WERI-Rb-1 (cell line): Measurements from ENCODE around the gene FAM184B.

ENCODE experiments used
- DNase-seq: peaks from one replicate; pipeline ENCODE4 v3.0.0-alpha.2; 2020
- H3K27ac ChIP-seq: fragments of 250-450 bp; sonication (Bioruptor Pico); 2 replicates; pipeline ENCODE4 v1.5.1; 2020; ENCODE audit warnings: mild to moderate bottlenecking, moderate library complexity
- H3K27me3 ChIP-seq: fragments of 250-450 bp; sonication (Bioruptor Pico); 2 replicates; pipeline ENCODE4 v1.5.1; 2021; ENCODE audit warnings: mild to moderate bottlenecking, low read depth, moderate library complexity; ENCODE audit not compliant: insufficient read depth, severe bottlenecking
- H3K36me3 ChIP-seq: fragments of 250-450 bp; sonication (Bioruptor Pico); 2 replicates; pipeline ENCODE4 v1.5.1; 2020; ENCODE audit warnings: mild to moderate bottlenecking, moderate library complexity
- H3K4me3 ChIP-seq: 2 replicates; pipeline ENCODE4 v1.5.1; 2011; ENCODE audit warnings: low read depth, mild to moderate bottlenecking, control low read depth, low read length
- H3K9me3 ChIP-seq: fragments of 250-450 bp; sonication (Bioruptor Pico); 2 replicates; pipeline ENCODE4 v1.5.1; 2021; ENCODE audit warnings: mild to moderate bottlenecking, moderate library complexity; ENCODE audit not compliant: severe bottlenecking
- TF ChIP-seq, protein P1 (sequence below): IDR thresholded peaks from 2 replicates; pipeline ENCODE4 v1.5.1; 2011; ENCODE audit warnings: low read depth, mild to moderate bottlenecking, control low read depth, inconsistent platforms, low read length

The FAM184B gene

DNA sequence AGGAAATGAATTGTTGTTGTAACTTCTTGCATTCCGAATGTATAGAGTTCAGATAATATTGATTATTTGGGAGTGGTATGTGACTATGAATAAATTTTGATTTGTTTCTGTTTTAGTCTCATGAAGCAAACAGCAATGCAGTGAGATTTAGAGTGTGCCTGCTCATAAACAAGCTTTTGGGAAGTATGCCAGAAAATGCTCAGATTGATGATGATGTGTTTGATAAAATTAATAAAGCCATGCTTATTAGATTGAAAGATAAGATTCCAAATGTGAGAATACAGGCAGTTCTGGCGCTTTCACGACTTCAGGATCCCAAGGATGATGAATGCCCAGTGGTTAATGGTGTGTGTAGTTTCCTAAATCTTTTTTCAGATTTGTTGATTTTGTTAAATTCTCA lies 31.4 kb upstream of the FAM184B start:
- Histone ChIP-seq H3K27ac (no peak overlapping the region), H3K36me3 (peaks cover 78% of the 10 kb centered on the region), H3K4me3 (peak overlapping the region; percentile 94), H3K27me3 (no peaks in the 10 kb centered on the region), H3K9me3 (no peaks in the 10 kb centered on the region)
- TF ChIP-seq, protein P1, sequence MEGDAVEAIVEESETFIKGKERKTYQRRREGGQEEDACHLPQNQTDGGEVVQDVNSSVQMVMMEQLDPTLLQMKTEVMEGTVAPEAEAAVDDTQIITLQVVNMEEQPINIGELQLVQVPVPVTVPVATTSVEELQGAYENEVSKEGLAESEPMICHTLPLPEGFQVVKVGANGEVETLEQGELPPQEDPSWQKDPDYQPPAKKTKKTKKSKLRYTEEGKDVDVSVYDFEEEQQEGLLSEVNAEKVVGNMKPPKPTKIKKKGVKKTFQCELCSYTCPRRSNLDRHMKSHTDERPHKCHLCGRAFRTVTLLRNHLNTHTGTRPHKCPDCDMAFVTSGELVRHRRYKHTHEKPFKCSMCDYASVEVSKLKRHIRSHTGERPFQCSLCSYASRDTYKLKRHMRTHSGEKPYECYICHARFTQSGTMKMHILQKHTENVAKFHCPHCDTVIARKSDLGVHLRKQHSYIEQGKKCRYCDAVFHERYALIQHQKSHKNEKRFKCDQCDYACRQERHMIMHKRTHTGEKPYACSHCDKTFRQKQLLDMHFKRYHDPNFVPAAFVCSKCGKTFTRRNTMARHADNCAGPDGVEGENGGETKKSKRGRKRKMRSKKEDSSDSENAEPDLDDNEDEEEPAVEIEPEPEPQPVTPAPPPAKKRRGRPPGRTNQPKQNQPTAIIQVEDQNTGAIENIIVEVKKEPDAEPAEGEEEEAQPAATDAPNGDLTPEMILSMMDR, result no peak
- no peak for DNase-seq

DNA sequence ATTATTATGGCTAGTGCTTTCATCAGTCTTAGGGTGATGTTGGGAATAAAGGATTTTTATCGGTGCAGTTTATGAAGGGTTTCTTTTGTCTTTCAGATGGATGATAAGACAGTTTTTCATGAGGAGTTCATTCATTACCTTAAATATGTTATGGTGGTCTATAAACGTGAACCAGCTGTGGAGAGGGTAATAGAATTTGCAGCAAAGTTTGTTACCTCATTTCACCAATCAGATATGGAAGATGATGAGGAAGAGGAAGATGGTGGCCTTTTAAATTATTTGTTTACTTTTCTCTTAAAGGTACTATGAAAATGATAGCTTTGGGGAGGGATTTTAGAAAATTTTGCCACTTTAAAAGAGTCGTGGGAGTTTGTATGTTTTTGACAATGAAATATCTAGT lies 30.7 kb upstream of the FAM184B start:
- Histone ChIP-seq H3K4me3 (peak overlapping the region; percentile 94), H3K27ac (peak overlapping the region; percentile 95), H3K9me3 (no peaks in the 10 kb centered on the region), H3K36me3 (peaks cover 78% of the 10 kb centered on the region), H3K27me3 (no peaks in the 10 kb centered on the region)
- DNase-seq, result no peak
- TF ChIP-seq, protein P1, result no peak

DNA sequence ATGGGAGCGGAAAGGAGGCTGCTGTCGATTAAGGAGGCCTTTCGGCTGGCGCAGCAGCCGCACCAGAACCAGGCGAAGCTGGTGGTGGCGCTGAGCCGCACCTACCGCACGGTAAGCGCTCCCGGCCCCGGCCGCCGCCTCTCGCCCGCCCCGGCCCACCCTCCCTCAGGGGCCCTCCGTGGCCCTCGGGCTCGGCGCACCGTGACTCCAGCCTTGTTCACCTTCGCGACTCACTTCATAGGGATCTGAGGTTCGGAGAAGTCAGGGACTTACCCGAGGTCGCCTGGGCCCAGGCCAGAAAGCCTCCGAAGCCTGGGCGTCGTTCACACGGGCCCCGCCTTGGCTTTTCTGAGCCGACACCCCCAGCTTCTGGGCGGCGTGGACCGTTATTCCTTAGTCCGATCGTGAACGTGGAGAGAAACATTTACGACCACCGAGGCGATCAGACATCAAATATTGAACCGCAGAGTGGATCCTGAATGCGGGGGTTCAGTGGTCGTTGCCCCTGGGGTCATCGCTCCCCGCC lies 29.7 kb upstream of the FAM184B start:
- Histone ChIP-seq H3K36me3 (peaks cover 71% of the 10 kb centered on the region), H3K27me3 (no peaks in the 10 kb centered on the region), H3K9me3 (no peaks in the 10 kb centered on the region), H3K27ac (peak overlapping the region; percentile 95), H3K4me3 (peak overlapping the region; percentile 94)
- TF ChIP-seq, protein P1, result no peak
- peak; percentile 42 for DNase-seq

- TF ChIP-seq, protein P1, result no peak
- Histone ChIP-seq H3K27ac (peak within 1 kb of the TSS; percentile 95), H3K36me3 (peaks cover 71% of the 10 kb centered on the region)
These were observed 29.0 kb upstream of the FAM184B start, which contains the start of the genes DCAF16 and NCAPG for GRCh38 chr4:17810260-17811077. Gene DCAF16, minus strand, starts transcription at chr4:17810757. Its CDS starts 6,616 bp downstream, at chr4:17804141. Gene NCAPG, plus strand, starts transcription at chr4:17810979. Its CDS starts 99 bp downstream, at chr4:17811078.

DNA sequence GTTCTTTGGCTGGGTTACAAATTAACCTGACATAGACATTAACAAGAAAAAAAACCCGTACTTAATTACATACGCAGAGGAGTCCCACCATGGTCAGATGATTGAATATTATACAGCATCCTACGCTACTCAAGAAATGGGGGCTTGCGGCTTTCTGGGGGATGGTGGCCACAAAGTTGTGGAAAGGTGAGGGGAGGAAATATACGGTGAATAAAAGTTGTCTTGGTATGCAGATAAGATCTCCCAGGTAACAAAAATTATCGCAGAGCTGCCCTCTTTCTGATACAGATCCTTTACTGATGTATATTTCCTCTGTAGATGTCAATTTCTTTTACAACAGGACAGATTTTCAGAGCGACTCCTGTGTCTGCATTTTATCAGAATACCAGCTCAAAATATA lies 28.2 kb upstream of the FAM184B start:
- Histone ChIP-seq H3K27me3 (no peaks in the 10 kb centered on the region), H3K4me3 (peak overlapping the region; percentile 94), H3K36me3 (peaks cover 67% of the 10 kb centered on the region), H3K27ac (peak overlapping the region; percentile 95), H3K9me3 (no peaks in the 10 kb centered on the region)
- TF ChIP-seq, protein P1, result no peak
- DNase-seq, result no peak

More at GRCh38 chr4:17810260-17811077, 29.0 kb upstream of the FAM184B start, which contains the start of the genes DCAF16 and NCAPG:
- peak; percentile 100 for DNase-seq
- H3K9me3 ChIP-seq, result no peaks in the 10 kb centered on the region
- peak within 1 kb of the TSS; percentile 94 for H3K4me3 ChIP-seq
- H3K27me3 ChIP-seq, result no peaks in the 10 kb centered on the region
